ENCODE data around the gene HOXA13.

Gene HOXA13

GRCh38 chr7:27156508-27156898, 43.4 kb downstream of the HOXA13 start, which contains the start of gene HOXA7:
HOXA7 (minus strand) TSS chr7:27156675; CDS start chr7:27156545, 130 bp downstream.
- DNase-seq = no peak

DNA sequence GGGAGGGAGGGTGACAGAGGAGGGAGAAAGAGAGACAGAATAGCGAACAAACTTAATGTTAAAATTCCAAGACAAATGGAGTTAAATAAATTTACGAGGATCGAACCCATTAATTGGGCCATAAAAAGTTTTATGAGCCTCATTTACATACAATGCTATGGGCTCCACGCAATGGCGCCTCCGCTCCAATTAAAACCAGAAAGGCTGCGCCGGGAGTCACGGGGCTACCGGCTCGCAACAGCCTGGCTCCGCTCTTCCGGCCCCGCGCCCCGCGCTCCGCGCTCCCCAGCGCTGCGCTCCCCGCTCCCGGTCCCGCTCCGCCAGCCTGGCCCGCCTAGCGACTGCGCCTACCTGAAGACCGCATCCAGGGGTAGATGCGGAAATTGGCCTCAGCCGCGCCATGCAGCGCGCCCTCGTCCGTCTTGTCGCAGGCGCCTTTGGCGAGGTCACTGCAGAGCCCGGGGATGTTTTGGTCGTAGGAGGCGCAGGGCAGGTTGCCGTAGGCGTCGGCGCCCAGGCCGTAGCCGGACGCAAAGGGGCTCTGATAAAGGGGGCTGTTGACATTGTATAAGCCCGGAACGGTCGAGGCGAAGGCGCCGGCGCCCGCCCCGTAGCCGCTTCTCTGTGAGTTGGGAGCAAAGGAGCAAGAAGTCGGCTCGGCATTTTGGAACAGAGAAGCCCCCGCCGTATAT, 43.9 kb downstream of the HOXA13 start:
- DNase-seq = no peak

DNA sequence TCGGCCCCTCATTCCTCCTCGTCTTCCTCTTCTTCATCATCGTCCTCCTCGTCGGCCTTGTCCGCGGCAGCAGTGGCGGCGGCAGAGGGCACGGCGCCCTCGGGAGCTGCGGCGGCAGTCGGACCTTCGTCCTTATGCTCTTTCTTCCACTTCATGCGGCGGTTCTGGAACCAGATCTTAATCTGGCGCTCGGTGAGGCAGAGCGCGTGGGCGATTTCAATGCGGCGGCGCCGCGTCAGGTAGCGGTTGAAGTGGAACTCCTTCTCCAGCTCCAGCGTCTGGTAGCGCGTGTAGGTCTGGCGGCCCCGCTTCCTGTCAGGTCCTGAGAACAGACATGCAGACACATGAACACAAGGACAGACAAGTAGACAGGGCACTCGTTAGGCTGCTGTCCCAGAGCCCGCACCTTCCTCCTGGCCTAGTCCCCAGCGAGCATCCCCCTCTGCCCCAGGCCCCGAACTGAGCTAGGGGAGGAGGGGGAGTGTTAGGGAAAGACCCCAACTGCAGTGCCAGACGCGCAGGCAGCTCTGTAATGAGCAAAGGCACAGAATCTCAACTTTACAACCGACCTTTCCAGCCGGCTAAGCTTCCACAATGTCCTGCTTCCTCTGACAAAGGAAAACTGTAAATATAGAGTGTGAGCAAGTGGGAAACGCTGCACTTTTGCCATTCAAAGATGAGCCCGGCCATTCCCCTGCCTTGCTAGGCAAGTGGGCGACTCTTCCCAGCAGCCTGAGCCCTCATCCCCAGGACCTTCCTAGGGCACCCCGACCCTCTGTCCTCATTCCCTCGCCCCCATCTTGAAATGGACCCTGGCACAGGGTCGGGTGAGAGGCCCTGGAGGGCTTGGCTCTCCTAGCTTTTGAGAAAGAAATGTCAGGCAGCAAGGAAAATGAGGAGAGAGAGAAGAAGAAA, 44.7 kb downstream of the HOXA13 start:
- DNase-seq = no peak

DNA sequence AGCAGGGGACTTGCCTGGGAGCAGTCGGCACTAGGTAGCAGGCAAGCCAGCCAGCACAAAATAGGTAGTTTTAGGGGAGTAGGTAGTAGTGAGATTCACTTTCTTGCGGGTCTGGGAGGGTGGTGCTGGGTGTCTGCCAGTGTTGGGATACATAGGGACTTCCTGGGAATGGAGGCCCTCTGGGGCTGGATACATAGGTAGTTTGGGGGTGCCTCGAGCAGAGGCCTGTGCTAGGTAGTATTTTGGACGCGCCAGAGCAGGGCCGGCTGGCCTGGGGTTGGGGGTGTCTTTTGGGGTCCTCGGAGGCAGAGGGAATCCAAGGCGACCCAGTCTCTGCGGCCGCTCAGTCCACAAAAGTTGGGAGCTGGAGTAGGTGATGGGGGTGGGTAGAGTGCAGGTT, 45.5 kb downstream of the HOXA13 start:
- no peak for DNase-seq

DNA sequence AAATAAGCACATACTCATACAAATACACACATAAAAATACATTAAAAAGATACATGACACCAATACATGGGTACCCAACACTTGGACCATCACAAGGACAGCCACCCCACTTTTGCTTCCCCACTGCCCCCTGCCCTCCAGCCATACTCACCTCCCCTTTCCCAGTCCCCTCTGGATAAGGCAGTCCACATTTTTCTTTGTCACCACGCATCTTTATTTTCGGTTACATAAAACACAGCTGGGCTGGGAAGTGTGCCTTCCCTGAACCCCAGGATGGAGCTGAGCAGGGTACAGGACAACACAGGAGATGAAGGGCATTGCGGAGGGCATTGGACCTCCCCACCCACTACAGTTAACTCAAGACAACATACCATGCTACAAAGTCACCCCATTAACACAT, 46.4 kb downstream of the HOXA13 start:
- no peak for DNase-seq

DNA sequence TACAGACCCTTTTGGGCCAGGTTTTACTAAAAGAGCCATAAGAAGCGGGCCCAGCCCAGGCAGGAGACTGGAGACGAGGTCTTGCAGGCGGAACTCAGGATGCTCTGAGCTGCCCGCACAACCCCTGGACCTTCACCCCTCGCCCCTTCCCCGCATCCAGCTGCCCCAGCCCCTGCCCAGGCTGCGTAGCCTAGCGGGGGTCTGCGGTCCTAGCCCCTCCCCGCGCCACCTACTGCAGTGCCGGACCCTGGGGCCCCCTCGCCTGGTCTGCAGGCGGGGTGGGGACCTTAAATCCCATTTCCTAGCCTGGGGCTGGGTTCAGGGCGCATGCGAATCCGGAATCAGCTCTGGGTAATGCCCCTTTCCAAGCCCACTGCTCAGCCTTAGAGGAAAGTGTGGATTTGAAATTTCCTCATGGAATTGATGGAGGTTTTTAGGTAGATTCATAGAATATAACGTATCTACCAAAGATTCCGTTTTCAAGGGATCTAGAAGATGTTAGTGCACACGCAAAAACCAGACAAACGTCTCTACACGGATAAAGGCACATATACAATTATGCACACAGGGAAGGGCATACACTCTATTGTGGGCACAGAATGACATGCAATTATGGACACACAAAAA, 47.0 kb downstream of the HOXA13 start:
- no peak for DNase-seq

GRCh38 chr7:27151931-27152815, 47.7 kb downstream of the HOXA13 start, which contains the start of gene HOXA3:
HOXA3 (minus strand) TSS chr7:27152583; CDS start chr7:27110640, 41,943 bp downstream.
- no peak for DNase-seq

GRCh38 chr7:27151341-27151930, 48.5 kb downstream of the HOXA13 start:
- peak; percentile 37 for DNase-seq

GRCh38 chr7:27150568-27151340, 49.1 kb downstream of the HOXA13 start:
- peak; percentile 79 for DNase-seq

DNA sequence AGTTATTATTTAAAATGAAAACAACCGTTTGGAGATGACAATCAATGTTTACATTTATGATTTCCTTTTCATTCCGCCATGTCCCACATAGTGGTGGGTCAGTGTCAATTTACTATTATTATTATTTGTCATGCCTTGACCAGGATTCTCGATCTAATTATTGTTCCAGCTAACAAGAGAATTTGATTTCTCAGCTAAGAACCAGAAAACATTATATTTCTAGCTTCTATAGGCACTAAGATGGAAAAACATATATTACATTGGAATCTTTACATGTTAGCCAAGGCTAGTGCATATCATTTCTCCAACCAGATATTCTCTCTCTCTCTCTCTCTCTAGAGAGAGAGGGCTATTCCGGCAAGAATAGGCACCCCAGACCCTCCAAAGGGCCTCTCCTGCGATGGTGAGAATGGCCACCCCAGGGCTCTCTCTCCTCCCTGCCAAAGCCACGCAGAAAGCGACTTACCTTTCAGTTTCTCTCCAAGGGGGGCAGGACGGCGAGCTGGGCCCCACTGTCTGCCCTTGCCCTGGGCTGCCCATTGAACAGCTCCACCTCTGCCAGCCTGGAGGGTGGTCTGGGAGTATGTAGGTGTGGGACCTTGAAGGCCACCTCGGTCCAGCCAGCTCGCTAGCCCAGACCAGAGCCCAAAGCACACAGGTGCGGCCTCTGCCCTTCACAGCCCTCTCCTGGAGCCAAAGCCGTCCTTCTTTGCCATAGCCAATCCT, 49.9 kb downstream of the HOXA13 start:
- no peak for DNase-seq

GRCh38 chr7:27148756-27149641, 50.9 kb downstream of the HOXA13 start:
- peak; percentile 20 for DNase-seq

- DNase-seq = peak; percentile 32
Measured at GRCh38 chr7:27148031-27148755, 51.7 kb downstream of the HOXA13 start.

- DNase-seq = no peak
Measured at GRCh38 chr7:27147199-27148030, 52.5 kb downstream of the HOXA13 start, which contains the start of gene HOXA6. HOXA6 (minus strand) TSS chr7:27147774; CDS start chr7:27147749, 25 bp downstream.

DNA sequence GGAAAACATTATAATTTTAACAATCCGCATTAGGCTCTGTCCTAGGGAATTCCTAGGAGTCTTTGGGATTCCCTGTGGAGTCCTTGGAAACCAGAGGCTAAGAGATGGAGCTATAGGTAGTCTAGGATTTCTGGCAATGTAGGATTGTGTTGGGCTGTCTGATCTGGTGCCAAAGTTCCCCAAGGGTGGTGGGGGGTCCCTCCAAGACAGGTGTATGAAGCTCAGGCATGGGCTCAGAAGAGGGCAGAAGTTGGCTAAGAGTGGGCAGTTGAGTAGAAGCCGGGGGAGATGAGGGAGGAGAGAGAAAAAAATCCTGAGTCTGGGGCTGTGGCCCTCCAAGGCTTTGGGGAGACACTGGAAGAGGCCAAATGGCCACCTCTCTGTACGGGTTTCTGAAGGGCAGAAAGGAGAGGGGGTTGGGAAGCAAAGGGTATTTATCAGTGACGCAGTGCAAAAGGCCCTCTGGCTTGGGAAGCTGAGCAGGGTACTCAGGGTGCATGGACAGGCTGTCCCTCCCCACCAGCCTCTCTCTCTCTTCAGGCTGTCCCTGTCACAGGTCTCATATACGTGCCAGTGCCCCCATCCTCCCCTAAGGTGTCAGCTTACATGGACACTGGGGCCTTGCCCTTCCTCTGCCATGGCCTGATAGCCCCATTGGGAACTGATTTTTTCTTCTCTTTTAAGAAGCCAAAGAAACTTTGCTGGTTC, 53.2 kb downstream of the HOXA13 start:
- no peak for DNase-seq

GRCh38 chr7:27145914-27146412, 53.9 kb downstream of the HOXA13 start:
- no peak for DNase-seq

DNA sequence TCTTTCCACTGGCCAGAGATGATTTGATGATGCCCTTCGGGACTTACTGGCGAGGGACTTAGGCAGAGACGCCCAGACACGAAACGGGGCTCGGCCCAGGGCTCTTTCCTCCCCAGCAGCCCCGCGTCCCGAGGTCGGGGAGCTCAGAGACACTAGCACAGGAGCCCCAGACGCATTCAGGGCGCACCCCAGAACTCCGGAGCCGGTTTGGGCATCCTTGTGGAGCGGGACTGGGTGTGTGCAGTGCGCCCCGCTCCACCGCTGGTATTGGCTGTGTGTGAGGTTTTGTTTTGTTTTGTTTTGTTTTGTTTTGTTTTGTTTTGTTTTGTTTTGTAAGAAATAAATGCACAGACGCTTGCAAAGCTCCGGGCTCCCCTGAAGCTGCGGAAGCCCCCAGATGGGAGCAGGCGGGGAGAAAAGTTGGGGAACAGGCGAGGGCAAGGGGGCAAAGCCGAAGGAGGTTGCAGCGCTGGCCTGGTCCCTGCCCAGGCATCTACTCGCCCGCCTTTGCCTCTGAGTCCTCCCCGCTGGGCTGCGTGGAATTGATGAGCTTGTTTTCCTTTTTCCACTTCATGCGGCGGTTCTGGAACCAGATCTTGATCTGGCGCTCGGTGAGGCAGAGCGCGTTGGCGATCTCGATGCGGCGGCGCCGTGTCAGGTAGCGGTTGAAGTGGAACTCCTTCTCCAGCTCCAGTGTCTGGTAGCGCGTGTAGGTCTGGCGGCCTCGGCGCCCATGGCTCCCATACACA, 54.6 kb downstream of the HOXA13 start:
- DNase-seq = no peak

All from DMS79 (cell line).